ENCODE results near the gene ARHGEF38.

The ARHGEF38 gene

GRCh38 chr4:105556206-105556605 lies 3.8 kb downstream of the ARHGEF38 start:
- TF ChIP-seq YY2 (tag by site-specific recombination; IDR thresholded peaks at IDR 0.05) (no peak), ZFP41 (tag by site-specific recombination; IDR thresholded peaks at IDR 0.05; ENCODE audit: borderline replicate concordance) (no peak)
- no peak overlapping the region for H3K27ac ChIP-seq (ENCODE audit: extremely low read depth, low read depth, low read length)
- no peak overlapping the region for H3K4me3 ChIP-seq (ENCODE audit: low read depth, low read length)
- H3K36me3 ChIP-seq (ENCODE audit: control insufficient read depth in 2 of 2, insufficient read depth in 1 of 2, low read length in 2 of 2) = no peaks in the 10 kb centered on the region
- H3K4me1 ChIP-seq (ENCODE audit: control insufficient read depth, insufficient read depth, low read length) = no peaks in the 10 kb centered on the region
- ChIA-PET POLR2A (no interaction called here), CTCF (no interaction called here)
- no peaks in the 10 kb centered on the region for H3K9me3 ChIP-seq (ENCODE audit: control insufficient read depth, insufficient read depth, low read depth, low read length)

GRCh38 chr4:105558277-105558676 lies 5.9 kb downstream of the ARHGEF38 start:
- Histone ChIP-seq H3K36me3 (ENCODE audit: control insufficient read depth in 2 of 2, insufficient read depth in 1 of 2, low read length in 2 of 2) (no peaks in the 10 kb centered on the region), H3K4me3 (ENCODE audit: low read depth, low read length) (no peak overlapping the region), H3K4me1 (ENCODE audit: control insufficient read depth, insufficient read depth, low read length) (no peaks in the 10 kb centered on the region), H3K27ac (ENCODE audit: extremely low read depth, low read depth, low read length) (no peak overlapping the region), H3K9me3 (ENCODE audit: control insufficient read depth, insufficient read depth, low read depth, low read length) (no peaks in the 10 kb centered on the region)
- ChIA-PET POLR2A (no interaction called here), CTCF (no interaction called here)
- TF ChIP-seq HOXD13 (CRISPR knock-in tag; IDR thresholded peaks at IDR 0.05; ENCODE audit: borderline replicate concordance) (no peak), SCRT2 (tag by site-specific recombination; IDR thresholded peaks at IDR 0.05) (peak; percentile 30; the same call in 1 of the 2 replicates)

DNA sequence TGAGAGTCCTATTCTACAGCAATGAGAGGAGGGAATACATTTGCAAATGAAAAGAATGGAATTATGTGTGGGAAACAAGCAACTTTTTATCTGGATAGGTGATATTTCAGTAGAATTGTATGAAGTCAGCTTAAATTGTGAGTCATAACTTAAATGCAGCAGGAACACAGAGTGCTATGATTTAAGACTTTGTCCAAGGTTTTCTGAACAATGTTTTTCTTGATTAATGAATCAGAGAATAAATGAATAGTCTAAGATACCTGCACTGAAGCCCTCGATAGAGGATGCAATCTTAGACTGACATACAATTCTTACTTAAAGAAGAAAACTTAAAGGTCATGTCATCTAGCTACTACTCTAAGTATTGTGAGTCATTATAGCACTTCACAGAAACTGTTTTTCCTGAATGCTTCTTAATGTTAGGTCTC lies 8.0 kb downstream of the ARHGEF38 start:
- ChIA-PET POLR2A (no interaction called here), CTCF (interaction anchor here (0.5 to 1.4 kb wide), 2 partner anchors 39 to 226 kb away, joined by 3 to 7 read pairs; no protein-coding TSS in a partner anchor)
- no peaks in the 10 kb centered on the region for H3K36me3 ChIP-seq (ENCODE audit: control insufficient read depth in 2 of 2, insufficient read depth in 1 of 2, low read length in 2 of 2)
- H3K9me3 ChIP-seq (ENCODE audit: control insufficient read depth, insufficient read depth, low read depth, low read length) = no peaks in the 10 kb centered on the region
- no peaks in the 10 kb centered on the region for H3K4me1 ChIP-seq (ENCODE audit: control insufficient read depth, insufficient read depth, low read length)
- TF ChIP-seq ZNF571 (tag by site-specific recombination; IDR thresholded peaks at IDR 0.05) (no peak), SCRT2 (tag by site-specific recombination; IDR thresholded peaks at IDR 0.05) (no peak), ZNF335 (tag by site-specific recombination; conservative IDR thresholded peaks at IDR 0.05) (no peak), ZNF292 (tag by site-specific recombination; IDR thresholded peaks at IDR 0.05; ENCODE audit: borderline replicate concordance, low read depth) (no peak), ZNF488 (tag by site-specific recombination; IDR thresholded peaks at IDR 0.05) (no peak), SP2 (tag by site-specific recombination; IDR thresholded peaks at IDR 0.05) (no peak), ZNF623 (tag by site-specific recombination; IDR thresholded peaks at IDR 0.05) (no peak), ZNF830 (tag by site-specific recombination; IDR thresholded peaks at IDR 0.05; ENCODE audit: low read depth) (no peak), ZBTB7A (tag by site-specific recombination; IDR thresholded peaks at IDR 0.05; ENCODE audit: low read depth) (no peak)
- TF ChIP-seq, protein P1, sequence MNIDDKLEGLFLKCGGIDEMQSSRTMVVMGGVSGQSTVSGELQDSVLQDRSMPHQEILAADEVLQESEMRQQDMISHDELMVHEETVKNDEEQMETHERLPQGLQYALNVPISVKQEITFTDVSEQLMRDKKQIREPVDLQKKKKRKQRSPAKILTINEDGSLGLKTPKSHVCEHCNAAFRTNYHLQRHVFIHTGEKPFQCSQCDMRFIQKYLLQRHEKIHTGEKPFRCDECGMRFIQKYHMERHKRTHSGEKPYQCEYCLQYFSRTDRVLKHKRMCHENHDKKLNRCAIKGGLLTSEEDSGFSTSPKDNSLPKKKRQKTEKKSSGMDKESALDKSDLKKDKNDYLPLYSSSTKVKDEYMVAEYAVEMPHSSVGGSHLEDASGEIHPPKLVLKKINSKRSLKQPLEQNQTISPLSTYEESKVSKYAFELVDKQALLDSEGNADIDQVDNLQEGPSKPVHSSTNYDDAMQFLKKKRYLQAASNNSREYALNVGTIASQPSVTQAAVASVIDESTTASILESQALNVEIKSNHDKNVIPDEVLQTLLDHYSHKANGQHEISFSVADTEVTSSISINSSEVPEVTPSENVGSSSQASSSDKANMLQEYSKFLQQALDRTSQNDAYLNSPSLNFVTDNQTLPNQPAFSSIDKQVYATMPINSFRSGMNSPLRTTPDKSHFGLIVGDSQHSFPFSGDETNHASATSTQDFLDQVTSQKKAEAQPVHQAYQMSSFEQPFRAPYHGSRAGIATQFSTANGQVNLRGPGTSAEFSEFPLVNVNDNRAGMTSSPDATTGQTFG (tag by site-specific recombination; IDR thresholded peaks at IDR 0.05; ENCODE audit: borderline replicate concordance) = no peak
- H3K4me3 ChIP-seq (ENCODE audit: low read depth, low read length) = no peak overlapping the region
- H3K27ac ChIP-seq (ENCODE audit: extremely low read depth, low read depth, low read length) = no peak overlapping the region

DNA sequence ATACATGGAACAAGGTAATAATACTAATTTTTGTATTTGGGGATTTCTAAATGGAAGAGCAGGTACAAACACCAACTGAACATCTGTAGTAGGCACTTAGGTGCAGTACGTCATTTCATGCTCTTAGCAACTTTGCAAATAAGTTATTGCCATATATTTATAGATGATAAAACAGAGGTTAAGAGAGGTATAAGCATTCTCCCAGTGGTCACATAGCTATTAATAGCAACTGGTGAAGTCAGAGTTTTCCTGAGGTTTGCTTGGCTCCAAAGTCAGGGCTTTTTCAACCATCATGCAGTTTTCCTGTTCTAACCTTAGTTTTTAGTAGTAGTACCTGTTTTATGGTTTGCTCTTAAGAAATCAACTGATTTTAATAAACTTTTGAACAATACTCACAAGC lies 10.9 kb downstream of the ARHGEF38 start:
- Histone ChIP-seq H3K27ac (ENCODE audit: extremely low read depth, low read depth, low read length) (no peak overlapping the region), H3K36me3 (ENCODE audit: control insufficient read depth in 2 of 2, insufficient read depth in 1 of 2, low read length in 2 of 2) (no peaks in the 10 kb centered on the region), H3K4me3 (ENCODE audit: low read depth, low read length) (no peak overlapping the region), H3K9me3 (ENCODE audit: control insufficient read depth, insufficient read depth, low read depth, low read length) (no peaks in the 10 kb centered on the region), H3K4me1 (ENCODE audit: control insufficient read depth, insufficient read depth, low read length) (no peaks in the 10 kb centered on the region)
- ChIA-PET CTCF (interaction anchor here (0.7 kb wide), 1 partner anchor 40 kb away, joined by 3 read pairs; no protein-coding TSS in a partner anchor), POLR2A (no interaction called here)
- TF ChIP-seq ZSCAN16 (tag by site-specific recombination; IDR thresholded peaks at IDR 0.05) = no peak
- TF ChIP-seq, protein P2, sequence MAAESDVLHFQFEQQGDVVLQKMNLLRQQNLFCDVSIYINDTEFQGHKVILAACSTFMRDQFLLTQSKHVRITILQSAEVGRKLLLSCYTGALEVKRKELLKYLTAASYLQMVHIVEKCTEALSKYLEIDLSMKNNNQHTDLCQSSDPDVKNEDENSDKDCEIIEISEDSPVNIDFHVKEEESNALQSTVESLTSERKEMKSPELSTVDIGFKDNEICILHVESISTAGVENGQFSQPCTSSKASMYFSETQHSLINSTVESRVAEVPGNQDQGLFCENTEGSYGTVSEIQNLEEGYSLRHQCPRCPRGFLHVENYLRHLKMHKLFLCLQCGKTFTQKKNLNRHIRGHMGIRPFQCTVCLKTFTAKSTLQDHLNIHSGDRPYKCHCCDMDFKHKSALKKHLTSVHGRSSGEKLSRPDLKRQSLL (tag by site-specific recombination; IDR thresholded peaks at IDR 0.05) = no peak
- no peak for TF ChIP-seq ZNF560 (tag by site-specific recombination; IDR thresholded peaks at IDR 0.05; ENCODE audit: borderline replicate concordance)
- no peak for TF ChIP-seq ZNF660 (tag by site-specific recombination; IDR thresholded peaks at IDR 0.05)
- no peak for TF ChIP-seq SCRT1 (tag by site-specific recombination; IDR thresholded peaks at IDR 0.05; ENCODE audit: borderline replicate concordance)
- TF ChIP-seq ZSCAN23 (tag by site-specific recombination; IDR thresholded peaks at IDR 0.05) = no peak
- TF ChIP-seq ZNF544 (tag by site-specific recombination; IDR thresholded peaks at IDR 0.05) = no peak
- no peak for TF ChIP-seq ZNF639 (tag by site-specific recombination; IDR thresholded peaks at IDR 0.05)
- no peak for TF ChIP-seq ZNF157 (tag by site-specific recombination; IDR thresholded peaks at IDR 0.05)
- TF ChIP-seq ZNF488 (tag by site-specific recombination; IDR thresholded peaks at IDR 0.05) = no peak

All from HEK293 (cell line).